HepG2 (cell line): ENCODE data around the gene EHD1. TPM values are rescaled to one million over a fixed set of nuclear protein-coding genes. Genes with fewer than 3 reads are reported as not detected.

Source experiments
- ATAC-seq: fragments of 200-7000 bp; cut with Tn5 transposase; 3 replicates; pipeline ENCODE4 v1.9.1; 2020; ENCODE audit warnings: mild to moderate bottlenecking, moderate library complexity
- BruUV-seq: library from RNA; stranded (reverse); fragments of 400-500 nt; replicated peaks from 2 replicates; lab custom pipeline; 2021; lab: Mats Ljungman, UMichigan
- CTCF ChIA-PET: fragments of 300-600 bp; formaldehyde crosslinking; extraction: SDS; loops from one replicate; lab custom pipeline; 2021; ENCODE audit warnings: low total read pairs, inconsistent platforms, low intra/inter-chr PET ratio; lab: Yijun Ruan, JAX
- POLR2A ChIA-PET: fragments of 350-600 bp; sonication (Branson Sonifier 250); formaldehyde crosslinking; loops from one replicate; lab custom pipeline; 2020; ENCODE audit warnings: antibody characterized with exemption, inconsistent platforms; lab: Yijun Ruan, JAX
- DNase-seq: peaks from one replicate; pipeline ENCODE4 v3.0.0-alpha.2; 2015; ENCODE audit warnings: low spot score
- FAIRE-seq: peaks from 3 replicates; lab custom pipeline; 2011; peaks lifted over from hg19 to GRCh38; lab: Jason Lieb, UNC
- H2AFZ ChIP-seq: one replicate; pipeline ENCODE4 v1.6.1; 2011; ENCODE audit warnings: low read length, inconsistent platforms
- H3K27ac ChIP-seq: fragments of 300-600 bp; 3 replicates; pipeline ENCODE4 v1.8.0; 2011; ENCODE audit warnings: mixed run types, mild to moderate bottlenecking, mixed read lengths, low read length, inconsistent platforms; ENCODE audit not compliant: insufficient read depth; ENCODE audit errors: extremely low read length
- H3K27me3 ChIP-seq, 2 experiments: fragments of 200-600 bp in 1 of 2; 2 replicates in 1 of 2; 3 replicates in 1 of 2; pipeline versions ENCODE4 v1.6.0 to v1.8.0; 2011; ENCODE audit warnings: low read length in 2 of 2, mild to moderate bottlenecking in 2 of 2, moderate library complexity in 2 of 2, inconsistent platforms in 1 of 2; ENCODE audit not compliant: insufficient read depth in 2 of 2, control insufficient read depth in 1 of 2
- H3K36me3 ChIP-seq, 2 experiments: fragments of 200-600 bp in 1 of 2; replicated peaks in 1 of 2; 2 replicates in 1 of 2; 3 replicates in 1 of 2; pipeline versions ENCODE4 v1.5.1 to v1.8.0; 2011; ENCODE audit warnings: low read length in 2 of 2, inconsistent platforms in 1 of 2; ENCODE audit not compliant: insufficient read depth in 2 of 2, control insufficient read depth in 1 of 2
- H3K4me1 ChIP-seq: 2 replicates; pipeline ENCODE4 v1.5.1; 2012; ENCODE audit warnings: low read length, inconsistent platforms; ENCODE audit not compliant: insufficient read depth
- H3K4me2 ChIP-seq: 2 replicates; pipeline ENCODE4 v1.6.0; 2011; ENCODE audit warnings: low read depth, low read length, inconsistent platforms
- H3K4me3 ChIP-seq, 3 experiments: fragments of 200-600 bp in 1 of 3; sonication (generic), shearing (Covaris generic) in 1 of 3; replicated peaks in 1 of 3; 2 replicates each; pipeline ENCODE4 v1.5.1; 2011 to 2016; ENCODE audit warnings: low read length in 3 of 3, inconsistent platforms in 2 of 3, low read depth in 2 of 3, mild to moderate bottlenecking in 2 of 3, control low read depth in 1 of 3, mixed read lengths in 1 of 3; ENCODE audit not compliant: insufficient read depth in 1 of 3
- H3K79me2 ChIP-seq: one replicate; pipeline ENCODE4 v1.6.1; 2011; ENCODE audit warnings: low read length, inconsistent platforms; ENCODE audit not compliant: insufficient read depth
- H3K9ac ChIP-seq: 2 replicates; pipeline ENCODE4 v1.6.0; 2011; ENCODE audit warnings: mild to moderate bottlenecking, low read depth, low read length, inconsistent platforms; ENCODE audit not compliant: insufficient read depth
- H3K9me3 ChIP-seq: 2 replicates; pipeline ENCODE4 v1.5.1; 2012; ENCODE audit warnings: mild to moderate bottlenecking, low read length
- H4K20me1 ChIP-seq: 2 replicates; pipeline ENCODE4 v1.6.0; 2011; ENCODE audit warnings: inconsistent platforms, mild to moderate bottlenecking, low read length, moderate library complexity; ENCODE audit not compliant: insufficient read depth
- BRD4 ChIP-seq: sonication (generic); formaldehyde crosslinking; IDR thresholded peaks from 2 replicates; pipeline ENCODE4 v1.4.0; 2020; ENCODE audit warnings: missing genetic modification reagents
- HNF1B ChIP-seq: sonication (generic); formaldehyde crosslinking; IDR thresholded peaks from 2 replicates; pipeline ENCODE4 v1.5.1; 2020; ENCODE audit warnings: mild to moderate bottlenecking, moderate library complexity, missing genetic modification reagents
- PPARG ChIP-seq: conservative IDR thresholded peaks from 2 replicates; pipeline ENCODE4 v1.6.1; 2016; ENCODE audit warnings: missing biosample characterization, missing genetic modification reagents
- RFX5 ChIP-seq: IDR thresholded peaks from 2 replicates; pipeline ENCODE4 v1.6.1; 2011; ENCODE audit warnings: low read depth, low read length, improper control_type of control experiment
- SNAPC4 ChIP-seq: sonication (generic); formaldehyde crosslinking; IDR thresholded peaks from 2 replicates; pipeline ENCODE4 v1.4.0; 2020; ENCODE audit warnings: mild to moderate bottlenecking, missing genetic modification reagents
- XRCC5 ChIP-seq: fragments of 200-400 bp; formaldehyde crosslinking; optimal IDR thresholded peaks from 2 replicates; pipeline ENCODE3; 2017; ENCODE audit warnings: mild to moderate bottlenecking, low read length
- ZFP36L2 ChIP-seq: sonication (generic); formaldehyde crosslinking; IDR thresholded peaks from 2 replicates; pipeline ENCODE4 v1.4.0; 2020; ENCODE audit warnings: missing genetic modification reagents
- ZMYM3 ChIP-seq: sonication (generic); formaldehyde crosslinking; IDR thresholded peaks from 2 replicates; pipeline ENCODE4 v1.5.1; 2020; ENCODE audit warnings: mild to moderate bottlenecking, missing genetic modification reagents
- ZNF615 ChIP-seq: sonication (generic); formaldehyde crosslinking; IDR thresholded peaks from 2 replicates; pipeline ENCODE4 v1.5.0; 2020; ENCODE audit warnings: mild to moderate bottlenecking, missing genetic modification reagents, borderline replicate concordance
- ZNF646 ChIP-seq: sonication (generic); formaldehyde crosslinking; IDR thresholded peaks from 2 replicates; pipeline ENCODE4 v1.9.0; 2021; ENCODE audit warnings: mild to moderate bottlenecking, missing genetic modification reagents
- ZNF775 ChIP-seq: sonication (generic); formaldehyde crosslinking; IDR thresholded peaks from 2 replicates; pipeline ENCODE4 v1.4.0; 2020; ENCODE audit warnings: missing genetic modification reagents, mild to moderate bottlenecking, moderate library complexity, borderline replicate concordance
- WGBS: methylation state at CpG from one replicate; pipeline ENCODE4 v1.1.6; 2017; ENCODE audit warnings: low lambda C conversion rate; 5-methylcytosine and 5-hydroxymethylcytosine counted together
- in situ Hi-C: cut with HindIII; loops from 2 replicates; pipeline ENCODE4 v1.10.0; 2017; ENCODE audit warnings: low pct_unique_long_range_greater_than_20kb; ENCODE audit not compliant: extremely low pct_ligation_motif_present
- intact Hi-C: fragments of 100-400 bp; cut with micrococcal nuclease; formaldehyde crosslinking; loops from one replicate; pipeline ENCODE4 v1.10.0; 2022; ENCODE audit not compliant: unreplicated experiment
- polyA plus RNA-seq, 8 experiments: library from polyadenylated mRNA; depleted of rRNA in 3 of 8; stranded (reverse) in 7 of 8; unstranded in 1 of 8; fragments of >200 nt; fragmentation: Illumina TruSeq in 4 of 8; extraction: Trizol in 4 of 8; gene quantifications; 2 replicates each; pipeline versions ENCODE4 v1.2.1 to v1.2.3, GENCODE V29; 2011 to 2016; ENCODE audit warnings: low read depth in 4 of 8, missing spikeins in 1 of 8, mixed read lengths in 1 of 8; ENCODE audit not compliant: insufficient read depth in 1 of 8
- total RNA-seq, 5 experiments: library from RNA; depleted of rRNA; stranded (reverse); fragments of >200 nt; fragmentation: Illumina TruSeq; extraction: Trizol; gene quantifications; 2 replicates each; pipeline ENCODE4 v1.2.3, GENCODE V29; 2016; ENCODE audit warnings: low read depth in 1 of 5

EHD1 gene
- total and polyA plus RNA-seq, 2 of the 13 experiments (the other 11 are each of a cell fraction or from before 2014, with no cell fraction given), result 23.6 to 26.6 TPM

GRCh38 chr11:64838600-64839334 is 39.7 kb downstream of the EHD1 start:
- ATAC-seq (no peak), FAIRE-seq (no peak), DNase-seq (no peak)
- H2AFZ ChIP-seq, result no peak overlapping the region
- in situ Hi-C loops (no loop called here), intact Hi-C loops (no loop called here)
- H3K4me1 ChIP-seq, result peaks cover 22% of the 10 kb centered on the region
- H3K4me2 ChIP-seq, result no peak overlapping the region
- CTCF ChIA-PET, result no interaction called here
- H3K4me3 ChIP-seq, result no peak overlapping the region
- no peaks in the 10 kb centered on the region for H3K36me3 ChIP-seq
- no peak overlapping the region for H3K9ac ChIP-seq
- POLR2A ChIA-PET, result no interaction called here
- no peaks in the 10 kb centered on the region for H3K79me2 ChIP-seq
- no TSS peak for BruUV-seq
- 97% methylated on average over 18 of the region's 28 CpGs for WGBS
- H3K27me3 ChIP-seq, result no peaks in the 10 kb centered on the region; a peak in 1 of 5 replicates
- no peak overlapping the region for H3K27ac ChIP-seq
- no peaks in the 10 kb centered on the region for H4K20me1 ChIP-seq
- no peaks in the 10 kb centered on the region for H3K9me3 ChIP-seq
- TF ChIP-seq ZFP36L2 (no peak), RFX5 (no peak), BRD4 (CRISPR knock-in tag) (no peak), ZNF615 (no peak), ZNF646 (CRISPR knock-in tag) (no peak), XRCC5 (no peak), PPARG (CRISPR knock-in tag) (no peak), ZNF775 (no peak), SNAPC4 (no peak), ZMYM3 (CRISPR knock-in tag) (no peak), HNF1B (CRISPR knock-in tag) (no peak)
